Measurements from ENCODE around the gene RNF207. TPM values are rescaled to one million over a fixed set of nuclear protein-coding genes. Genes with fewer than 3 reads are reported as not detected.
A peak's percentile ranks its signal among the peaks of the same experiment; 100 is the strongest.

The RNF207 gene
- total RNA-seq, 1 donor from 2014 or later = 4.9 TPM

- no peaks in the 10 kb centered on the region for H3K27me3 Mint-ChIP-seq (ENCODE audit: low read depth)
- TF ChIP-seq, protein P1, sequence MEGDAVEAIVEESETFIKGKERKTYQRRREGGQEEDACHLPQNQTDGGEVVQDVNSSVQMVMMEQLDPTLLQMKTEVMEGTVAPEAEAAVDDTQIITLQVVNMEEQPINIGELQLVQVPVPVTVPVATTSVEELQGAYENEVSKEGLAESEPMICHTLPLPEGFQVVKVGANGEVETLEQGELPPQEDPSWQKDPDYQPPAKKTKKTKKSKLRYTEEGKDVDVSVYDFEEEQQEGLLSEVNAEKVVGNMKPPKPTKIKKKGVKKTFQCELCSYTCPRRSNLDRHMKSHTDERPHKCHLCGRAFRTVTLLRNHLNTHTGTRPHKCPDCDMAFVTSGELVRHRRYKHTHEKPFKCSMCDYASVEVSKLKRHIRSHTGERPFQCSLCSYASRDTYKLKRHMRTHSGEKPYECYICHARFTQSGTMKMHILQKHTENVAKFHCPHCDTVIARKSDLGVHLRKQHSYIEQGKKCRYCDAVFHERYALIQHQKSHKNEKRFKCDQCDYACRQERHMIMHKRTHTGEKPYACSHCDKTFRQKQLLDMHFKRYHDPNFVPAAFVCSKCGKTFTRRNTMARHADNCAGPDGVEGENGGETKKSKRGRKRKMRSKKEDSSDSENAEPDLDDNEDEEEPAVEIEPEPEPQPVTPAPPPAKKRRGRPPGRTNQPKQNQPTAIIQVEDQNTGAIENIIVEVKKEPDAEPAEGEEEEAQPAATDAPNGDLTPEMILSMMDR (conservative IDR thresholded peaks at IDR 0.05) = no peak
- no peak overlapping the region for H3K4me3 Mint-ChIP-seq
- H3K9me3 Mint-ChIP-seq = no peaks in the 10 kb centered on the region
- peaks cover 76% of the 10 kb centered on the region for H3K4me1 Mint-ChIP-seq
- no peaks in the 10 kb centered on the region for H3K36me3 Mint-ChIP-seq (ENCODE audit: low read depth)
- no peak for DNase-seq (ENCODE audit: low read depth, low spot score)
- peak overlapping the region; percentile 35 for H3K27ac Mint-ChIP-seq (ENCODE audit: unreplicated experiment)
Observed at GRCh38 chr1:6269296-6269695, 63.4 kb downstream of the RNF207 start.

DNA sequence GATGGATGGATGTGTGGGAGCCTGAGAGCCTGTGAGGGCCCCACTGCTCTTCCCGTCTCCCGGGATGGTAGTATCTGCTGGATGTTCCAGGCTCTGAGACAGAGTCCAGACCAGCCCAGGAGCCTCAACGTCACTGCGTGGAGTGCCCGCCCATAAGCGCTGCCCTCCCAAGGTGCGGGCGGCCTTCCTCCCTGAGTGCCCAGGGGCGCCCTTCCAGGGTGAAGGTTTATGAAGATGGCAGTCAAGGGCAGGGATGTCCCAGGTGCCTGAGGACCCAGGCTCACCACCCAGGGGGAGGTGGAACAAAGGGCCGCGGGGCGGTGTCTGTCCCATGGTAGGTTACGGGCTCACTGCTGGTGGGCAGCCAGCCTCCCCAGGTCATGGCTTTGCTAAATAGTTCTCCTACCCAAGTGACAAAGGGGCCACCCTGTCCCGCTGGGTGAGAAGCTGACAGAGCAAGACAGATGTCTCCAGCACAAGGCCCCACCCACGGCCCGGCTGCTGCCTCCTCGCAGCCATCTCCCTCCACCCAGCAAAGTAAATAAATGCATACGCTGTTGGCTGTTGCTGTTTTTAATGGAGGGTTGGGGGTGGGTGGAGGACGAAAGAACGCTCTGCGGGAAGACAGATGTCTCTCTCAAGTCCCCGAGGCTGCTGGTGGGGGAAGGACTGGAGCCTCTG lies 63.9 kb downstream of the RNF207 start:
- Mint-ChIP-seq H3K4me1 (peaks cover 74% of the 10 kb centered on the region), H3K9me3 (no peaks in the 10 kb centered on the region), H3K27me3 (ENCODE audit: low read depth) (no peaks in the 10 kb centered on the region), H3K36me3 (ENCODE audit: low read depth) (no peaks in the 10 kb centered on the region), H3K27ac (ENCODE audit: unreplicated experiment) (peak overlapping the region; percentile 35), H3K4me3 (peak overlapping the region; percentile 64)
- no peak for DNase-seq (ENCODE audit: low read depth, low spot score)
- TF ChIP-seq, protein P1 (conservative IDR thresholded peaks at IDR 0.05) = no peak

DNA sequence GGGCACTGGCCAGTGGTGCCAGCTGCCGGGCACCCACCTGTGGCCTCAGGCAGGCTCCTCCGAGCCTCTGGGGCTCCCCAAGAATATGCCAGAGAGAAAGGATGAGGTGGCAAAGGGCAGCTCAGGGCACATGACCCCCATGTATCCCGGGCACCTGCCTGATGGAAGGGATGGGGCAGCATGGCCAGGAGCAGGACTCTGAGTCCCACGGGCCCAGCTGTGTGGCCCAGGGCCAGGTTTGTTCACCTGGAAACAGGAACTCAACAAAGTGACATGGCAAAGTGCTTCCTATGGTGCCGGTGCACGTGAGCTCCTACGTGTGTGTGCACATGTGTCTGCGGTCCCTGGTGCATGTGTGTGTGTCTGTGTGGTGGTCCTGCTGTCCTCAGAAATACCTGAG lies 64.5 kb downstream of the RNF207 start:
- TF ChIP-seq, protein P1 (conservative IDR thresholded peaks at IDR 0.05) = no peak
- Mint-ChIP-seq H3K9me3 (no peaks in the 10 kb centered on the region), H3K27ac (ENCODE audit: unreplicated experiment) (no peak overlapping the region), H3K27me3 (ENCODE audit: low read depth) (no peaks in the 10 kb centered on the region), H3K4me3 (peak overlapping the region; percentile 64), H3K4me1 (peaks cover 72% of the 10 kb centered on the region), H3K36me3 (ENCODE audit: low read depth) (no peaks in the 10 kb centered on the region)
- DNase-seq (ENCODE audit: low read depth, low spot score) = no peak

Other genes starting within 250 kb of the RNF207 start
- gene NPHP4, start 213.7 kb upstream of the RNF207 start, total RNA-seq = 31.9 and 33.2 TPM in 2 replicates
- gene KCNAB2, start 160.2 kb upstream of the RNF207 start, total RNA-seq = 8.3 and 9.0 TPM in 2 replicates
- gene CHD5, start 25.8 kb upstream of the RNF207 start, total RNA-seq = 0.16 and 0.98 TPM in 2 replicates
- 479 and 516 TPM in 2 replicates for gene RPL22, start 6.5 kb upstream of the RNF207 start, total RNA-seq
- 85.4 and 92.8 TPM in 2 replicates for gene ICMT, start 29.8 kb downstream of the RNF207 start, total RNA-seq
- 23.6 and 25.2 TPM in 2 replicates for gene HES3, start 38.1 kb downstream of the RNF207 start, total RNA-seq
- 28.1 and 28.7 TPM in 2 replicates for gene GPR153, start 55.0 kb downstream of the RNF207 start, total RNA-seq
- gene ACOT7, start 187.6 kb downstream of the RNF207 start, total RNA-seq = 107 and 110 TPM in 2 replicates
- 0.07 TPM in 1 of 2 replicates, not detected in the other for gene HES2, start 213.8 kb downstream of the RNF207 start, total RNA-seq
- 1.7 and 4.3 TPM in 2 replicates for gene ESPN, start 218.7 kb downstream of the RNF207 start, total RNA-seq